NCI-H345 treated with DMSO at 0.1 percent for 48 hours (cell line): ENCODE measurements around the gene COLEC12.
"Not testable (repeated sequence)": the region's sequence is repeated elsewhere in the genome, so short reads cannot be mapped to it uniquely, and the experiment has no call there.

Source experiments
- DNase-seq: peaks from one replicate; lab custom pipeline; 2025; ENCODE audit not compliant: unreplicated experiment; lab: John Stamatoyannopoulos, UW

The COLEC12 gene

GRCh38 chr18:415047-415446, 85.5 kb downstream of the COLEC12 start:
- no peak for DNase-seq

GRCh38 chr18:413233-413632, 87.3 kb downstream of the COLEC12 start:
- DNase-seq, result no peak

- DNase-seq, result no peak
Observed at GRCh38 chr18:410047-410455, 90.5 kb downstream of the COLEC12 start.

GRCh38 chr18:408367-408766, 92.1 kb downstream of the COLEC12 start:
- DNase-seq, result no peak

- DNase-seq, result no peak
Observed at GRCh38 chr18:407626-408224, 92.8 kb downstream of the COLEC12 start.

- no peak for DNase-seq
Observed at GRCh38 chr18:407191-407590, 93.3 kb downstream of the COLEC12 start.

GRCh38 chr18:406677-407076, 93.8 kb downstream of the COLEC12 start:
- DNase-seq, result no peak

GRCh38 chr18:405006-405405, 95.5 kb downstream of the COLEC12 start:
- DNase-seq, result not testable (repeated sequence)

GRCh38 chr18:404061-404636, 96.4 kb downstream of the COLEC12 start:
- no peak for DNase-seq

- DNase-seq, result no peak
Observed at GRCh38 chr18:402129-402528, 98.4 kb downstream of the COLEC12 start.

- no peak for DNase-seq
Observed at GRCh38 chr18:400456-400855, 100.0 kb downstream of the COLEC12 start.

GRCh38 chr18:399631-400135, 100.8 kb downstream of the COLEC12 start:
- DNase-seq, result no peak

GRCh38 chr18:398935-399630, 101.4 kb downstream of the COLEC12 start:
- peak; percentile 60 for DNase-seq

- no peak for DNase-seq
Observed at GRCh38 chr18:396556-396955, 103.9 kb downstream of the COLEC12 start.

GRCh38 chr18:396251-396555, 104.3 kb downstream of the COLEC12 start:
- DNase-seq, result no peak

GRCh38 chr18:395456-396250, 104.8 kb downstream of the COLEC12 start:
- DNase-seq, result peak; percentile 82

GRCh38 chr18:394987-395362, 105.5 kb downstream of the COLEC12 start:
- DNase-seq, result no peak

- peak; percentile 13 for DNase-seq
Observed at GRCh38 chr18:394262-394986, 106.1 kb downstream of the COLEC12 start.

GRCh38 chr18:393574-393957, 106.9 kb downstream of the COLEC12 start:
- no peak for DNase-seq

- peak; percentile 4 for DNase-seq
Observed at GRCh38 chr18:392928-393573, 107.5 kb downstream of the COLEC12 start.
